GM21717 (cell line): ENCODE results near the gene RNASE7.
"Not testable (repeated sequence)": the region's sequence is repeated elsewhere in the genome, so short reads cannot be mapped to it uniquely, and the experiment has no call there.

Experiments used
- ATAC-seq: cut with Tn5 transposase; IDR thresholded peaks from one replicate; pipeline ENCODE4 v1.9.1; 2021; ENCODE audit warnings: mild to moderate bottlenecking, moderate library complexity; ENCODE audit not compliant: unreplicated experiment

RNASE7 gene

DNA sequence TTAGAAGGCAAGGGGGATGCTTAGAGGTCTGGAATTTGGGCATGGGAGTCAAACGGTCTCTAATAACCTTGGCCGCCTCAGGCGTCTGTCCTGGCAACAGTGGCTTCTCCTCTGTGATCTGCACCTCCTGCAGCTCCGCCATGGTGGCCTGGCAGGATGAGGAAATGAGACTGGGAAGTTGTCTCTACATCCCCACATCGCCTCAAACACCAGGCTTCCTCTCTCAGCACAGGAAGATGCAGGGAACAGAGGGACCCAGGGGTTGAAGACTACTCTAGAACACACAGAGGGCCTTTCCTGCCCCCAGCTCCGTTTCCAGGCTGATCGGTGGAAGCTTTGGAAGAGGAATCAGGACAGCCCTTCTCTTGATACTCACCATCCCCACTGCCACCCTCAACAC is 19.0 kb upstream of the RNASE7 start:
- ATAC-seq = no peak

DNA sequence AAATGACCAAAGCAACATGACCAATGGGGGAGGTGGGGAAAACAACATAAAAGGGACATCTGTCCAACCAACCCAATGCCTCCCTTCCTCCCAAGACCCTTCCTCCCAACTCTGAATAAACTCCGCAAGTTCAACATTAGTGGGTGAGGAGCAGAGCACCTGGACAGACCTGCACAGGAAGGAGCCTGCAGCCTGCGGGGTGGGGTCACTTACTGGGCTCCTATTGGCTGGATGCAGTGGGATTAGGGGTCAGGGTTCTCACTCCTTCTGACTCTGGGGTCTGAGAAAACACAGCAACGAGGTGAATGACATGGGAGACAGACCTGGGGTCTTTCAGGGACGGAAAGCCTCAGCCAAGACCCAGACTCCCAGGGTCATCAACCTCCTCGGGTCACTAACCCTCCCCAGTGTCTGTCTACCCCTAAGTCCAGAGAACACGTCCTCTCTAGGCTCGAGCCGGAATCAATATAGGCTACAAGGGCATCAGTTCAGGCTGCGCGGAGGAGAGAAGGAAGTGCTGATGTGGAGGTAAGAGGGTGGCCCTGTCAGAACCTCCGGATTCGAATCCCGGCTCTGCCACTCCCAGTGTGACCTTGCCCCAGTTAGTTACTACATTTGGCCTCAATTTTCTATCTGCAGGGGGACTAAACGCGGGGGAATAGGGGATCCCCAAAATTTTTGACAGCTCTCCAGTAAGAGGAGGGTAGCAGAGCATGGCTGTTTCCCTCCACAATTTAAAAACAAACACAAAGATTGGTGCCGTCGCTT is 18.2 kb upstream of the RNASE7 start:
- ATAC-seq = no peak

DNA sequence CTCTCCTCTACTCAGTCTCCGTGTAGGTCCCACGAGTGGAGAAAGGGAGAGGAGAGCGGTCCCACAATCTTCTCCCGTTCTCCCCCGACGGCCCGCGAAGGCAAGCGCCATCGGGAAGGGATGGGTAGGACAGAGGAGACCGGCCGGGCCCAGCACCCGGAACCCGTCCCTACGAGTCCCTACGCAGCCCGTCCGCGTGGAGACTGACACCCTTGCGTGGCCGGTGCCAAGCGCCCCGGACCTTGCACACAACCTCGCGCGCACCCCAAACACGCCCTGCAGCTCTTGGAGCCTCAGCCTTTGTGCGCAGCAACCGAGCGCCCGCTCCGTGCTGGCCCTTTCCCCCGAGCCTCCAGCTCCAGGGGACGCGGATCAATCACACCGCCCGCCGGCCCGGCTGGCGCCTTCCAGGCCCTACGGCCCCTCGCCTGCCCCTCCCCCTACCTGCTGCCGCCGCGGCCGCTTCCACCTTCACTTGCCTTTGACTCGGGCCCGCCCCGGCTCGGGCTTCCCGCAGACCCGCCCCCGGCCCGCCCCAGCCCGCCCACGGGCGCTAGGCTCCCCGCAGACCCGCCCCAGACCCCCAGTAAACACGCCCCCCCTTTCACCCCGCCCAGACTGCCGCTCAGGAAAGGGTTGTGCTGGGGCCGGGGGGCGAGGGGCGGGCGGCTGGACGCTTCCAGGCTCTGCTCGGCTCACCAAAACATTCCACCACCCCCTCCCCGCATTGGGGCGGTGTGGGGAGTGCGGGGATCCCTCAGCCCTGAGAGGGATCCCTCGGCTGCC is 17.4 kb upstream of the RNASE7 start, which contains the start of gene NDRG2:
NDRG2 (minus strand) TSS at position 477 of the 786 bp plus-strand sequence. CDS start 1,746 bp downstream, outside the sequence.
- no peak for ATAC-seq

- ATAC-seq = no peak
Observed at GRCh38 chr14:21025371-21026273, 16.5 kb upstream of the RNASE7 start.

DNA sequence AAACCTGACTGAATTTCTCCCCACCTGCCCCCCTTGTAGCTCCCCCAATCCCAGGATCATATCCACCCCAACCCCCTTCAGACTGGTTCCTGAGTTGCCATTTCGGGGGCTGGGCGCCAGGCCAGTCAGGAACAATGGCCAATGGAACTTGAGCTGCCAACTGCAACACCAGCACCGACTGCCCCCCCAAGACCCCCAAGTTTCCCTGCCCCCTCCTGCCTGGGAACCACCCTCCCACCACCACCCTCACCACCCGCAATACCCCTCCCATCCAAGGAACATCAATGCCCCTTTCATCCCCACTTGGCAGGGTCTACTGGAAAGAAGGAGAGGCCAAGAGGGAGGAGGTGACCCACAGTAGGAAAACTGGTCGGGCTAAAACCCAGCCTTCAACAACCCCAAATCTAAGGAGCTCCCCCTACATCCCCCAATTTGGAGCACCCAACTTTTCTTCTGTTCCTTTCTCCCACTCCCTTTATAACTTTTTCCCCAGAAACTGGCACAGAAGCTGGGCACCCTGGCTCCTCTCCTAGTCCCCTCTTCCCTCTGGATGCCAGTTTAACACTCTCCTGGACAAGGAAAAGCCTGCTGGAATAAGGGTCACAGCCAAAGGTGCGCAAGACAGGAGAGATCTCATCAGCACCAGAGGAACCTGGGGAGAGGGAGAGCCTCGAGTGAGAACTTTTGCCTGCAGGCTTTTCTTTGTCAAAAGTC is 15.7 kb upstream of the RNASE7 start:
- no peak for ATAC-seq

GRCh38 chr14:21026988-21027315 is 15.2 kb upstream of the RNASE7 start:
- no peak for ATAC-seq

- no peak for ATAC-seq
Observed at GRCh38 chr14:21029917-21030316, 12.2 kb upstream of the RNASE7 start, which contains the start of gene TPPP2. Gene TPPP2, plus strand, starts transcription at chr14:21030217. Its CDS starts 365 bp downstream, at chr14:21030582.

DNA sequence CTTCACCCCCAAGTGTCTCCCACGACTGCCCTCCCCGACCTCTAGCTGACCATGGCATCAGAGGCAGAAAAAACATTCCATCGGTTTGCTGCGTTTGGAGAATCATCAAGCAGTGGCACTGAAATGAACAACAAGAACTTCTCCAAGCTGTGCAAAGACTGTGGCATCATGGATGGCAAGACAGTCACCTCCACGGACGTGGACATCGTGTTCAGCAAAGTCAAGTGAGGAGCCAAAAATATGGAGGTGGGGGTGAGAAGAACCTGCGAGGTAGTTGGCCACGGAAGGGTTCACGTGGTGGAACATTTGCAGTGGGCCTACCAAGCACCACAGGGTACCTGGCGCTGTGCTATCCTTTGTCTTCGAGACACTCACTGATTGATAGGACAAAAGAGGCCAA is 11.6 kb upstream of the RNASE7 start:
- ATAC-seq = no peak

- no peak for ATAC-seq
Observed at GRCh38 chr14:21032326-21033132, 9.6 kb upstream of the RNASE7 start.

DNA sequence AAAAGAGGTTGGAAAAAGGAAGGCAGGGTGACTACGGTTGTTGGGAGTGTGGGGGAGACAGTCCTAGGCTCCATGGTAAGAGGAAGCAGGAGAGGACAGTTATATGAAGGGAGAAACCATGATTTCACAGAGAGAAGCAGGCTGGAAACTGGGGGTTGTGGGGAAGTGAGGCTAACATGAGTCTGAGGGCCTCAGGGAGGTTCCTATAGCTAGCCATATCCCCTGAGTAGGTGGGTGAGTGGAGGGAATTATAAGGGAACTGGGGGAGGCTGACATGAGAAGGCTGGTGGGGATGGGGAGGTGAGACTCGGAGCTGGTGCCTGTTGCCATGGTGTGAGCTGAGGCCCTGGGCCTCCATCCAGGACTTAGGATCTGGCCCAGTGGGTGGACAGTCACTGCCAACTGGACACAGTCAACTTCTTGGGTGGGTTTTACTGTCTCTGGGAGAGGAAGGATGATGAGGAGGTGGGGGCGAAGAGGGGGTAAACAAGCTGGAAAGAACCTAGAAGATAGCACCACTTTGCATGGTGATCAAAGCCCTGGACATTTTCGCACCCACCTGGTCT is 8.9 kb upstream of the RNASE7 start:
- ATAC-seq = no peak

GRCh38 chr14:21034707-21035106 is 7.5 kb upstream of the RNASE7 start, which contains the start of gene RNASE13:
Gene RNASE13, minus strand, starts transcription at chr14:21034807. Its CDS starts 519 bp downstream, at chr14:21034288.
- no peak for ATAC-seq

- no peak for ATAC-seq
Observed at GRCh38 chr14:21036751-21037150, 5.4 kb upstream of the RNASE7 start.

GRCh38 chr14:21037156-21037555 is 5.0 kb upstream of the RNASE7 start:
- ATAC-seq = no peak

DNA sequence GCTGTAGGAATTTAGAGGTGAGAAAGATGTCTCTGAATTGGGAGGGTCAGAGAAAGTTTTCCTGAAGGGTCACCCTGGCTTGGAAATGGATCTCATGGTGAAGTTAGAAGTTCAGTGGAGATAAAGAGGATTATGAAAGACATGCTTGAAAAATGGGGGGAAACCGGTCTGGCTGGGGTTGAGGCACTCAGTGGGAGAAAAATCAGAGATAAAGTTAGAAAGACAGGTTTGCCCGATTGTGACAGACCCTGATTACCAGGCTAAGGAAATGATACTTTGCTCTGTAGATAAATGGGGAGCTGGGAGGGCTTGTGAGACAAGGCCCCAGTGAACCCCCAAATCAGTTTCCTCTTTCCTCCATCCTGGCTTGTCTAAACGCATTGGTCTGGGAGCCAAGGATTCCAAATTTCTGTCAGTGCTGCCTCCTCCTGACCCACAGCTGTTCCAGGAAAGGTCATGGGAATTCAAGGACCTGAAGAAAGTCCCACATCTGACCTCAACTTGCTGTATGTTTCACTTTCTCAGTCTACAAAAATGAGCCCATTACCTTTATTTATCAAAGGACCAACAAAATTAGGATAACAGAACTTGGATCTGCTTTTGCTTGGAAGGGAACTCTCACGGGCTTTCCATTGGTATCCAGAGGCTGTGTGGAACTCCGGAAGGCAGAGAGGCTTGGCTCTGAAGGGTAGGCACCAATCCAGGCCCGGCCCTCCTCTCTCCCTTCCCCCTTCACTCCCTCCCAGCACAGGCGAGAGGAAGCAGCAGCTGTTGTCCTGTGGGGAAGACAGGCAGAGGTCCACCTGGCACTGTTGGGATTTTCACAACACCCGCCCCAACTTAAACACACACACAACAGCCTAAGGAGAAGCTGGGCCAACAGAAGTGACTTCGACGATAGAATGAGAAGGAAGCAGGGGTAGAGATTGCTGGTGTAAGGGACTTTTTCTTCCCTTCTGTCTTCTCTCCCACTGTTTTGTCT is 3.4 kb upstream of the RNASE7 start:
- ATAC-seq = no peak

DNA sequence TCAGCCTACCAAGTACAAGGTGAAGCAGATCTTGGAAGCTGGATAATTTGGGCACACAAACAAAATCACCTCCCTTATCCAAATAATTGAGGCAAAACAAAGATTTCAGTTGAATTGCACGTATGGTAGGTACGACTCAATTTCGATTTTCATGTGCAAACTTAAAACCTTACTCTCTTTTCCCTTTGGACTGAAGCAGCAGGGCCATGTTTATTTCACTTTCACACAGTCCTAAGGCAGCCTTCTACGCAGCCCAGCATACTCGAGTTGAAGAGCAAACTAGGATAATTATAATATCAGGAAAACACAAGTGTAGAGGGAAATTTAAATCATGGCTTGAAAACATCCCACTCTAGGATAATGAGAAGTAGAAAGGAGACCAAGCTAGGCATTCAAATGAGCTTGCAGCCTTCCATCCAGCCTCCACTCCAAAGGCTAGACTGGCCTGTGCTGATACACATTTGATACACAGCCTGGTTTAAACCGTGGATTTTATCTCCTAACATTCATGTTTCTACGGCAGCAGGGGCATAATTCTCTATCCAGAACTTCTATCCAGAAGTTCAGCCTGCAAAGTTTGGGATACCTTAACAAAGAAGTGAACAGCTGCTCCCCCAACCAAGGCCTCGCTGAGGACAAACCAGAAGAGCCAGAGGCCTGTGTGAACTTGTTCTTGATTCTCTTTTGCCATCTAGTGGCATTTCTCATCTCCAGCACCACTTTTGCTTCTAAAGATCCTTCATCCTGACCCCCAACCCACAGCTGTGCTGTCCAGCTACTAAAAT is 2.4 kb upstream of the RNASE7 start:
- no peak for ATAC-seq

- no peak for ATAC-seq
Observed at GRCh38 chr14:21040370-21040925, 1.7 kb upstream of the RNASE7 start.

- not testable (repeated sequence) for ATAC-seq
Observed at GRCh38 chr14:21040941-21041340, 1.2 kb upstream of the RNASE7 start.
